Osteoblast (primary cell): Measurements from ENCODE around the gene C19orf85. TPM values are rescaled to one million over a fixed set of nuclear protein-coding genes. Genes with fewer than 3 reads are reported as not detected.
"Not testable (repeated sequence)": the region's sequence is repeated elsewhere in the genome, so short reads cannot be mapped to it uniquely, and the experiment has no call there.

ENCODE experiments used
- DNase-seq: peaks from one replicate; pipeline ENCODE4 v3.0.0; 2011; ENCODE audit warnings: low spot score, mixed read lengths; ENCODE audit not compliant: insufficient read length; ENCODE audit errors: missing footprints
- H2AFZ ChIP-seq: 2 replicates; pipeline ENCODE4 v1.6.0; 2011; ENCODE audit warnings: mild to moderate bottlenecking, low read length
- H3K27ac ChIP-seq: 2 replicates; pipeline ENCODE4 v1.5.1; 2011; ENCODE audit warnings: mild to moderate bottlenecking, low read depth, low read length, moderate library complexity
- H3K27me3 ChIP-seq: 2 replicates; pipeline ENCODE4 v1.6.0; 2012; ENCODE audit warnings: mild to moderate bottlenecking, control low read depth, inconsistent platforms, low read length, moderate library complexity; ENCODE audit not compliant: insufficient read depth
- H3K36me3 ChIP-seq: 2 replicates; pipeline ENCODE4 v1.5.1; 2011; ENCODE audit warnings: mild to moderate bottlenecking, low read length, control low read depth, moderate library complexity; ENCODE audit not compliant: insufficient read depth
- H3K4me1 ChIP-seq: 2 replicates; pipeline ENCODE4 v1.5.1; 2011; ENCODE audit warnings: mild to moderate bottlenecking, low read length, control low read depth, moderate library complexity; ENCODE audit not compliant: insufficient read depth
- H3K4me2 ChIP-seq: 2 replicates; pipeline ENCODE4 v1.6.0; 2011; ENCODE audit warnings: mild to moderate bottlenecking, low read length; ENCODE audit not compliant: insufficient read depth
- H3K4me3 ChIP-seq: fragments of 200-600 bp; sonication (generic); 3 replicates; pipeline ENCODE4 v1.5.1; 2012; ENCODE audit warnings: mild to moderate bottlenecking, low read length, inconsistent platforms; ENCODE audit not compliant: insufficient read depth
- H3K79me2 ChIP-seq: 2 replicates; pipeline ENCODE4 v1.6.0; 2012; ENCODE audit warnings: mild to moderate bottlenecking, low read length, control low read depth, inconsistent platforms; ENCODE audit not compliant: insufficient read depth
- H3K9me3 ChIP-seq: 2 replicates; pipeline ENCODE4 v1.5.1; 2011; ENCODE audit warnings: low read depth, low read length, control low read depth
- H4K20me1 ChIP-seq: 2 replicates; pipeline ENCODE4 v1.6.0; 2012; ENCODE audit warnings: mild to moderate bottlenecking, low read length, control low read depth; ENCODE audit not compliant: insufficient read depth
- total RNA-seq: library from RNA; depleted of rRNA; stranded (reverse); fragments of >200 nt; gene quantifications from 2 replicates; pipeline ENCODE4 v1.2.3, GENCODE V29; 2012
- TF ChIP-seq, protein P1 (sequence below): IDR thresholded peaks from 2 replicates; pipeline ENCODE4 v1.5.1; 2011; ENCODE audit warnings: mild to moderate bottlenecking, low read depth, low read length, moderate library complexity; ENCODE audit errors: extremely low read depth

C19orf85 gene
- total RNA-seq, 1 donor, result not detected

- Histone ChIP-seq H3K4me2 (no peak overlapping the region), H3K9me3 (no peaks in the 10 kb centered on the region), H3K4me1 (no peaks in the 10 kb centered on the region), H3K79me2 (no peaks in the 10 kb centered on the region), H3K4me3 (no peak overlapping the region), H3K27ac (no peak overlapping the region), H3K36me3 (no peaks in the 10 kb centered on the region), H4K20me1 (no peaks in the 10 kb centered on the region), H2AFZ (no peak overlapping the region), H3K27me3 (peaks cover 4% of the 10 kb centered on the region)
- DNase-seq, result peak; percentile 70
- TF ChIP-seq, protein P1, sequence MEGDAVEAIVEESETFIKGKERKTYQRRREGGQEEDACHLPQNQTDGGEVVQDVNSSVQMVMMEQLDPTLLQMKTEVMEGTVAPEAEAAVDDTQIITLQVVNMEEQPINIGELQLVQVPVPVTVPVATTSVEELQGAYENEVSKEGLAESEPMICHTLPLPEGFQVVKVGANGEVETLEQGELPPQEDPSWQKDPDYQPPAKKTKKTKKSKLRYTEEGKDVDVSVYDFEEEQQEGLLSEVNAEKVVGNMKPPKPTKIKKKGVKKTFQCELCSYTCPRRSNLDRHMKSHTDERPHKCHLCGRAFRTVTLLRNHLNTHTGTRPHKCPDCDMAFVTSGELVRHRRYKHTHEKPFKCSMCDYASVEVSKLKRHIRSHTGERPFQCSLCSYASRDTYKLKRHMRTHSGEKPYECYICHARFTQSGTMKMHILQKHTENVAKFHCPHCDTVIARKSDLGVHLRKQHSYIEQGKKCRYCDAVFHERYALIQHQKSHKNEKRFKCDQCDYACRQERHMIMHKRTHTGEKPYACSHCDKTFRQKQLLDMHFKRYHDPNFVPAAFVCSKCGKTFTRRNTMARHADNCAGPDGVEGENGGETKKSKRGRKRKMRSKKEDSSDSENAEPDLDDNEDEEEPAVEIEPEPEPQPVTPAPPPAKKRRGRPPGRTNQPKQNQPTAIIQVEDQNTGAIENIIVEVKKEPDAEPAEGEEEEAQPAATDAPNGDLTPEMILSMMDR, result no peak
Measured at GRCh38 chr19:55426042-55426441, 38.5 kb downstream of the C19orf85 start.

DNA sequence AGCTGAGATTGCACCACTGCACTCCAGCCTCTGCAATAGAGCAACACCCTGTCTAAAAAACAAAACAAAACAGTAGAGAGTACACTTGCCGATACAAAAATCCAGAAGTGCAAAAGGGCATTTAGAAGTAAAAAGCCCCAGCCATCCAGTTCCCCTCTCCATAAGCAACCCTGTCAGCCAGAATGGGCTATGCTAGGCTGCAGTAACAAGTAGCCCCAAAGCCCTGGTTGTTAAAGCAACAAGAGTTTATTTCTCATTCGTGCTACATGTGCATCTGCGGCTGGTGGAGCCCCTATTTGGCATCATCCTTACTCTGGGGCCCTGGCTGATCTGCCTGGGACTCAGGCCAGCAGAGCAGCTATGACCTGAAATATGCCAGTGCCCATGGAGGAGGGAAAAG lies 40.0 kb downstream of the C19orf85 start:
- H3K9me3 ChIP-seq, result no peaks in the 10 kb centered on the region
- DNase-seq, result no peak
- H3K79me2 ChIP-seq, result no peaks in the 10 kb centered on the region
- TF ChIP-seq, protein P1, result no peak
- no peaks in the 10 kb centered on the region for H4K20me1 ChIP-seq
- no peak overlapping the region for H2AFZ ChIP-seq
- H3K4me2 ChIP-seq, result no peak overlapping the region
- no peaks in the 10 kb centered on the region for H3K36me3 ChIP-seq
- H3K27me3 ChIP-seq, result peaks cover 4% of the 10 kb centered on the region
- H3K4me1 ChIP-seq, result no peaks in the 10 kb centered on the region
- H3K4me3 ChIP-seq, result no peak overlapping the region
- no peak overlapping the region for H3K27ac ChIP-seq

DNA sequence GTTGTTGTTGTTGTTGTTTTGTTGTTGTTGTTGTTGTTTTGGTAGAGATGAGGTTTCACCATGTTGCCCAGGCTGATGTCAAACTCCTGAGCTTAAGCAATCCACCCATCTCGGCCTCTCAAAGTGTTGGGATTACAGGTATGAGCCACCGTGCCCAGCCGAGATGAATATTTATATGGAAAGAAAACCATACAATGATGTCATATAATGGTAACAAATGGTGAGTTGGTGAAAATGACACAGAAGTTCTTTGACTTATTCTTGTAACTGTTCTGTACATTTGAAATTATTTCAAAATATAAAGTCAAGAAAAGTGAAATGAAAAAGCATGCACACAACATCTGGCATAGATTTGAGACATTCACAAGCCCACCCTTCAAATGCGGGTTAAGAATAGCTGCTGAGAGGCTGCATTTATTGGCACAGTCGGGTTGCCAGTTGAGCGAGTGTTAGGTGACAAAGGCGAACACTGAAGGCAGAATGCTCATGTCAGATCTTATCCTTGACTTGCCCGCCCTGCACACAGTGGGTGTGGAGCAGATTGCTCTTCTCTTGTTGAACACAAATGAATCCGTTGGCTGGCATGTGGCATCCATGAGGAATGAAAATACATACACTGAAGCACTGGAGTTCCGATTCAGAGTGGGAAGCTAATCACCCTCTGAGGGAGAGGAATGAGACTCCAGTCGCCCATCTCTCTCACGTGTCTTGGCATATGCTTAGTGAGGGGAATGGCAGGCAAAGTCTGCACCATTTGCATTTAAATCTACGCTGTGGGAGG lies 41.1 kb downstream of the C19orf85 start:
- H3K27me3 ChIP-seq, result peaks cover 7% of the 10 kb centered on the region
- no peak overlapping the region for H3K4me3 ChIP-seq
- no peaks in the 10 kb centered on the region for H3K4me1 ChIP-seq
- peak; percentile 21 for DNase-seq
- H2AFZ ChIP-seq, result no peak overlapping the region
- no peaks in the 10 kb centered on the region for H3K9me3 ChIP-seq
- H3K27ac ChIP-seq, result no peak overlapping the region
- no peaks in the 10 kb centered on the region for H3K36me3 ChIP-seq
- H4K20me1 ChIP-seq, result no peaks in the 10 kb centered on the region
- H3K79me2 ChIP-seq, result no peaks in the 10 kb centered on the region
- no peak overlapping the region for H3K4me2 ChIP-seq
- TF ChIP-seq, protein P1, result no peak

GRCh38 chr19:55421281-55421680 lies 43.3 kb downstream of the C19orf85 start:
- not testable (repeated sequence) for H3K27ac ChIP-seq, H2AFZ ChIP-seq, DNase-seq, H3K4me1 ChIP-seq, H4K20me1 ChIP-seq, H3K27me3 ChIP-seq, H3K36me3 ChIP-seq, H3K9me3 ChIP-seq, H3K4me2 ChIP-seq, H3K79me2 ChIP-seq, H3K4me3 ChIP-seq
